NB4 (cell line): ENCODE results near the gene NFS1.

Source experiments
- DNase-seq: peaks from one replicate; pipeline ENCODE4 v3.0.0; 2010; ENCODE audit warnings: low read depth
- H3K4me3 ChIP-seq: one replicate; pipeline ENCODE4 v1.5.1; 2011; ENCODE audit warnings: mild to moderate bottlenecking, low read depth, low read length, moderate library complexity
- MYC ChIP-seq: IDR thresholded peaks from 2 replicates; pipeline ENCODE4 v1.6.1; 2011; ENCODE audit warnings: low read depth, low read length
- POLR2A ChIP-seq: IDR thresholded peaks from 2 replicates; pipeline ENCODE4 v1.6.1; 2011; ENCODE audit warnings: mild to moderate bottlenecking; ENCODE audit not compliant: insufficient read length; ENCODE audit errors: extremely low read depth
- TF ChIP-seq, protein P1 (sequence below): IDR thresholded peaks from one replicate; pipeline ENCODE4 v1.5.1; 2012; ENCODE audit warnings: low read depth, low read length
- TF ChIP-seq, protein P2 (sequence below): IDR thresholded peaks from 2 replicates; pipeline ENCODE4 v1.6.1; 2011; ENCODE audit warnings: low read depth, low read length

Gene NFS1

DNA sequence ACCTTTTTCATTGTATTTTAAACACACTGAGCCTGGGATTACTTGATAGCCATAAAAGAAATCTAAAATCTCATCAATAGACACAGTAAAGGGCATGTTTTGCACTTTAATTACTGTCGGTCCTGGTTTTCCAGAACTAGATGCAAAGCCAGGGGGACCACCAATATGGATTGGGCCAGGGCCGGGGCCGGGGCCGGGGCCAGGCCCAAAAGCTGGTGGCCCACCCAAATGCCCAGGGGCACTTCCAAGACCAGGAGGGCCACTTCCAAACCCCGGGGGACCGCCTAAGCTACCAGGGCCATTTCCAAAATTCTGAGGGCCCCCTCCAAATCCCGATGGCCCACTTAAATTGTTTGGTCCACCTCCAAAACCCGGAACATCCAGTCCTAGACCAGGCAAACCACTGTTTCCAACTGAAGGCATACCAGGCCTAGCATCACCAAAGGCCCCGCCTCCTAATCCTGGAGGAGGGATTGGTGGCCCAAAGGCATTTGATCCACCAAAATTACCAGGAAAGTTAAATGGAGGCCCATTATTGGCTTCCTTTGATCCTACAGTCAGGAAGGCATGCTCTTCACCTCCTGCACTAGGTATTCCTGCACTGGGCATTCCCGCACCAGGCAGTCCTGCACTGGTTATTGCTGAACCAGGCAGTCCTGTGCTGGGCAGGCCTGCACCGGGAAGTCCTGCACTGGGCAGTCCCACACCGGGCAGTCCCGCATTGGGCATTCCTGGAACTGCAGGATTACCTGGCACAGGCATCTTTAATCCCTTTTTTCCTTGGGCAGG, 46.3 kb downstream of the NFS1 start:
- H3K4me3 ChIP-seq: no peak overlapping the region
- TF ChIP-seq, protein P1, sequence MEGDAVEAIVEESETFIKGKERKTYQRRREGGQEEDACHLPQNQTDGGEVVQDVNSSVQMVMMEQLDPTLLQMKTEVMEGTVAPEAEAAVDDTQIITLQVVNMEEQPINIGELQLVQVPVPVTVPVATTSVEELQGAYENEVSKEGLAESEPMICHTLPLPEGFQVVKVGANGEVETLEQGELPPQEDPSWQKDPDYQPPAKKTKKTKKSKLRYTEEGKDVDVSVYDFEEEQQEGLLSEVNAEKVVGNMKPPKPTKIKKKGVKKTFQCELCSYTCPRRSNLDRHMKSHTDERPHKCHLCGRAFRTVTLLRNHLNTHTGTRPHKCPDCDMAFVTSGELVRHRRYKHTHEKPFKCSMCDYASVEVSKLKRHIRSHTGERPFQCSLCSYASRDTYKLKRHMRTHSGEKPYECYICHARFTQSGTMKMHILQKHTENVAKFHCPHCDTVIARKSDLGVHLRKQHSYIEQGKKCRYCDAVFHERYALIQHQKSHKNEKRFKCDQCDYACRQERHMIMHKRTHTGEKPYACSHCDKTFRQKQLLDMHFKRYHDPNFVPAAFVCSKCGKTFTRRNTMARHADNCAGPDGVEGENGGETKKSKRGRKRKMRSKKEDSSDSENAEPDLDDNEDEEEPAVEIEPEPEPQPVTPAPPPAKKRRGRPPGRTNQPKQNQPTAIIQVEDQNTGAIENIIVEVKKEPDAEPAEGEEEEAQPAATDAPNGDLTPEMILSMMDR: no peak
- TF ChIP-seq, protein P2, sequence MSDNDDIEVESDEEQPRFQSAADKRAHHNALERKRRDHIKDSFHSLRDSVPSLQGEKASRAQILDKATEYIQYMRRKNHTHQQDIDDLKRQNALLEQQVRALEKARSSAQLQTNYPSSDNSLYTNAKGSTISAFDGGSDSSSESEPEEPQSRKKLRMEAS: no peak
- TF ChIP-seq MYC: no peak
- no peak for TF ChIP-seq POLR2A
- no peak for DNase-seq

DNA sequence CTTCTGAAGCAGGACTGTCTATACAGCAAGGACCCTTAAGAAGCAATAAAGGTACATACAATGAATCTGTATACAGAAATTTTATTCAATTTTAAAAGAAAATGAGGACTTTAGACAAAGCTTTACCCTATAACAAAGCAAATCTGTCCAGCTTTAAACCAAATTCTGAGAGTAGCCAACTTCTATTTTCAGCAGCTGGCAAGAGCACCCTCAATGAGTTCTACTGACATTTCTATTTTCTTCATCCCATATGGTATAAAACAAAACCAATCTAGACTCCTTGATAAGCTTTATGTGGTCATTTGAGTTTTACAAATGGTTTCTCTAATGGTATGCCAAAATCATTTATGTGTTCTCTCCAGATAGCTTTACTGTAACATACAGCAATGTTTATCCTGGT, 47.2 kb downstream of the NFS1 start:
- TF ChIP-seq, protein P2: no peak
- TF ChIP-seq, protein P1: no peak
- TF ChIP-seq MYC (no peak), POLR2A (no peak)

DNA sequence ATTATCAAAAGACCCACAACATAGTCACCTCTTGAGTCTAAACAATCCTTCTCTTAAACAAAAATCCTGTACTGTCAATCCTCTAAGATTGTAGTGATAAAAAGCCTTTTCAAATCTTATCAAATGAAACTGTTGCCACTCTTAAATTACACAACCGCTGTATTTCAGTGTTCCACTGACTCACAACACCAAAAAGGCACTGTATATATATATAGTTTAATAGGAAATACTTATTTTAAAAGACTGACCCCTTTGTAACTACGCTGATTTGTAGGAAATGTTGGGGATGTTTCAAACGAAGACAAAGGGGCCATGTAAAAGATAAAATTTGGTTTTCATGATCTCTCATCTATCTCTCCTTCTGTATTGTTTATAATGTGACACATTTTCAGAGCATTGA, 48.5 kb downstream of the NFS1 start:
- no peak for DNase-seq
- H3K4me3 ChIP-seq: no peak overlapping the region
- TF ChIP-seq MYC: no peak
- TF ChIP-seq, protein P2: no peak
- TF ChIP-seq, protein P1: no peak
- TF ChIP-seq POLR2A: no peak

More for the DNA sequence above, 47.2 kb downstream of the NFS1 start:
- H3K4me3 ChIP-seq: no peak overlapping the region
- DNase-seq: no peak

DNA sequence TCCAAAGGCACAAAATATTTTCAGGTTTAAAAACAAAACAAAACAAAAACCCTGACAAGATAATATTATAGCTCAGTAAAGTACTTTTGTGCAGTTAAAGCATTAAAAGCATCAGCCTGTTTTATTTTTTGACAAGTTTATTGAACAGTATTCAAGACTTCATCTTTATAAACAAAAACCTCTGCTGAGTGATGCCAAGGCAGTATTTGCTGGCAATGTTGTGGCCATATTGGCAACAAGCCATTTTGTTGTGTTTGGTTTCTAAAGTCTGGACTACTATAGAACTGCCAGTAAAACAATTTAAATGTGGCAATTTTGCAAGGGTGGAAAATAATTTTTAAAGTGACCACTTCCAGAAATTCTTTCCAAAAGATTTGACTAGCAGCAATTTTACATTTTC, 50.3 kb downstream of the NFS1 start:
- no peak overlapping the region for H3K4me3 ChIP-seq
- DNase-seq: no peak
- TF ChIP-seq, protein P1: no peak
- no peak for TF ChIP-seq POLR2A
- TF ChIP-seq, protein P2: no peak
- no peak for TF ChIP-seq MYC

DNA sequence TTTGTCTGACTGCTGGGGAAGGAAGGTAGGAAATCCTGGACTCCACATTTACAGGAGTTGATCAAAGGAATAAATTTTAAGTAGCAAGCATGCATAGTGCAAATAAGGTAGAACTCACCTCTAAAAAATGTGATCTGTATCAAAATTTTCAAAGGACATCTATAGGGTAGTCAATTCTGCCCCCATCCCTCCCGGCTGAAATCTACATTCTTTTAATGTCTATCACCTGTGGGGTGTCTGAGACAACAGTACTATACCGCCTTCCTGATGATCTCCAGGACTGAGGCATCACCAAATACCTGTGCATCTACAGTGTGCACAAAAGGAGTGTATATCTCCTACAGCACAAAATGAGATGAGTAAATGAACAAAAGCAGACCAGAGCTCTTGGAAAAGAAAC, 54.3 kb downstream of the NFS1 start:
- H3K4me3 ChIP-seq: no peak overlapping the region
- no peak for DNase-seq
- TF ChIP-seq, protein P2: no peak
- TF ChIP-seq, protein P1: no peak
- no peak for TF ChIP-seq POLR2A
